ENCODE results near the gene PDE3B.

- TF ChIP-seq CTCF (IDR thresholded peaks at IDR 0.05) (no peak), POLR2A (IDR thresholded peaks at IDR 0.05) (no peak)
Measured at GRCh38 chr11:14784230-14784629, 140.6 kb downstream of the PDE3B start.

Data from testis (tissue), 2 donors.